Keratinocyte (primary cell): ENCODE data around the gene ARID1B. TPM values are rescaled to one million over a fixed set of nuclear protein-coding genes. Genes with fewer than 3 reads are reported as not detected.

Source experiments
- DNase-seq: peaks from one replicate; pipeline ENCODE4 v3.0.0-alpha.2; 2011; ENCODE audit warnings: low read depth, missing footprints, low spot score
- FAIRE-seq: peaks from 2 replicates; lab custom pipeline; 2011; peaks lifted over from hg19 to GRCh38; lab: Jason Lieb, UNC
- H2AFZ ChIP-seq: 2 replicates; pipeline ENCODE4 v1.6.0; 2012; ENCODE audit warnings: low read length, control low read depth, inconsistent platforms; ENCODE audit not compliant: control insufficient read depth
- H3K27ac ChIP-seq: 2 replicates; pipeline ENCODE4 v1.5.1; 2011; ENCODE audit warnings: low read length; ENCODE audit not compliant: control insufficient read depth, insufficient read depth
- H3K27me3 ChIP-seq: 3 replicates; pipeline ENCODE4 v1.6.0; 2011; ENCODE audit warnings: low read length; ENCODE audit not compliant: control insufficient read depth, insufficient read depth; ENCODE audit errors: extremely low read depth
- H3K36me3 ChIP-seq, 2 experiments: 2 replicates in 1 of 2; 3 replicates in 1 of 2; pipeline ENCODE4 v1.5.1; 2011; ENCODE audit warnings: low read length in 2 of 2, mild to moderate bottlenecking in 1 of 2; ENCODE audit not compliant: control insufficient read depth in 2 of 2, insufficient read depth in 2 of 2; ENCODE audit errors: extremely low read depth in 1 of 2
- H3K4me1 ChIP-seq: 3 replicates; pipeline ENCODE4 v1.5.1; 2011; ENCODE audit warnings: low read length; ENCODE audit not compliant: control insufficient read depth, insufficient read depth; ENCODE audit errors: extremely low read depth
- H3K4me2 ChIP-seq: 3 replicates; pipeline ENCODE4 v1.6.0; 2011; ENCODE audit warnings: low read depth, low read length; ENCODE audit not compliant: control insufficient read depth, insufficient read depth; ENCODE audit errors: extremely low read depth
- H3K4me3 ChIP-seq, 3 experiments: fragments of 200-600 bp in 1 of 3; sonication (generic) in 1 of 3; 2 replicates in 2 of 3; 3 replicates in 1 of 3; pipeline ENCODE4 v1.5.1; 2011 to 2016; ENCODE audit warnings: low read length in 3 of 3, mild to moderate bottlenecking in 3 of 3, control low read depth in 2 of 3, inconsistent platforms in 1 of 3, low read depth in 1 of 3, mixed read lengths in 1 of 3, mixed run types in 1 of 3, moderate library complexity in 1 of 3; ENCODE audit not compliant: control insufficient read depth in 2 of 3, insufficient read depth in 2 of 3; ENCODE audit errors: extremely low read depth in 1 of 3
- H3K79me2 ChIP-seq: 2 replicates; pipeline ENCODE4 v1.6.0; 2012; ENCODE audit warnings: low read length; ENCODE audit not compliant: control insufficient read depth, insufficient read depth
- H3K9ac ChIP-seq: 3 replicates; pipeline ENCODE4 v1.6.0; 2011; ENCODE audit warnings: low read length; ENCODE audit not compliant: control insufficient read depth, insufficient read depth; ENCODE audit errors: extremely low read depth
- H3K9me1 ChIP-seq: 3 replicates; pipeline ENCODE4 v1.6.0; 2011; ENCODE audit warnings: low read length; ENCODE audit not compliant: control insufficient read depth, insufficient read depth; ENCODE audit errors: extremely low read depth
- H3K9me3 ChIP-seq: 2 replicates; pipeline ENCODE4 v1.5.1; 2012; ENCODE audit warnings: low read depth, low read length; ENCODE audit not compliant: control insufficient read depth
- H4K20me1 ChIP-seq: 3 replicates; pipeline ENCODE4 v1.6.0; 2011; ENCODE audit warnings: low read length; ENCODE audit not compliant: control insufficient read depth, insufficient read depth; ENCODE audit errors: extremely low read depth
- EZH2 ChIP-seq: IDR thresholded peaks from one replicate; pipeline ENCODE4 v1.6.1; 2012; ENCODE audit warnings: inconsistent platforms, mild to moderate bottlenecking, low read length, moderate library complexity
- dilution Hi-C: fragments of 300-500 bp; cut with MboI; formaldehyde crosslinking; loops from one replicate; pipeline ENCODE4 v1.7.0; 2020; ENCODE audit warnings: low sequenced_read_pairs; ENCODE audit not compliant: extremely low pct_ligation_motif_present
- polyA plus RNA-seq, 5 experiments: library from polyadenylated mRNA; depleted of rRNA in 3 of 5; stranded (reverse) in 3 of 5; stranded (forward) in 1 of 5; unstranded in 1 of 5; fragments of >200 nt; gene quantifications; 1 replicate in 1 of 5; 2 replicates in 3 of 5; 3 replicates in 1 of 5; pipeline versions ENCODE4 v1.2.1 to v1.2.3, GENCODE V29; 2011 to 2012; ENCODE audit warnings: missing spikeins in 2 of 5, low read depth in 1 of 5, low replicate concordance in 1 of 5
- TF ChIP-seq, protein P1 (sequence below), 3 experiments: IDR thresholded peaks in 1 of 3; conservative IDR thresholded peaks in 1 of 3; optimal IDR thresholded peaks in 1 of 3; 2 replicates in 2 of 3; 3 replicates in 1 of 3; pipeline versions ENCODE3 to v1.5.1; 2011; ENCODE audit warnings: low read length in 3 of 3, mild to moderate bottlenecking in 3 of 3, moderate library complexity in 2 of 3, control low read depth in 1 of 3, inconsistent platforms in 1 of 3; ENCODE audit not compliant: insufficient read depth in 2 of 3; ENCODE audit errors: extremely low read depth in 1 of 3

Gene ARID1B
- polyA plus RNA-seq, 1 donor (not counting 4 experiments of a cell fraction or from before 2014, with no cell fraction given), result 14.9 TPM

DNA sequence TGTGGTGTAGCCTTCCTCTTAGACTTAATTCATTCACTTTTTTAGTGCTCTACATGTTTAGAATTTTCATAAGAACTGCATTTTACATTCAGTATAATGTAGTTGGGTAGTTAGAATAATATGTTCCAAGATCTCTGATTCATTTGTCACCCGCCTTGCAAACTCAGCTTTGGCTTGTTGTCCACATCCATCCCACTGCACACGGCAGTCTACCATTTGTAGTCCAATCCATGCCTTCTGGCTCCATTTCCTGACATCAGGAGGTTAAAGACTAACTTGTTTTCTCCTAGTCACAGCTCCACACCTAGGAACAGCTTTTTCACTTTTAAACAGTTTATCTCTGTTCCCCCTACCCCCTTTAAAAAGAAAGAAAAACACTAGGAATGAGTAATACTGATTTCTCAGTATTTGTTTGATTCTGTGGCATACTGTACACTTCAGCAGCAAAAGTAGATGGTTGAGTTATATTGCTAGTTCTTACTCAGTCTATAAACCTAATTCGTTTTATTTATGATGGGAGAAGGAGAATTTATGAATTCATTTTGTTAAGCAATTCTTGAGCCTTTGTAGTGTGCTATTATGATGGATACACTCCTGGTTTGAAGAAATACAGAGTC lies 180.9 kb downstream of the ARID1B start:
- no peaks in the 10 kb centered on the region for H3K36me3 ChIP-seq
- H3K4me2 ChIP-seq, result no peak overlapping the region
- peaks cover 17% of the 10 kb centered on the region for H3K79me2 ChIP-seq
- H4K20me1 ChIP-seq, result no peaks in the 10 kb centered on the region
- dilution Hi-C loops, result no loop called here
- no peak for DNase-seq
- no peaks in the 10 kb centered on the region for H3K27me3 ChIP-seq
- H2AFZ ChIP-seq, result no peak overlapping the region
- peaks cover 14% of the 10 kb centered on the region for H3K4me1 ChIP-seq
- no peak for TF ChIP-seq EZH2
- TF ChIP-seq, protein P1, sequence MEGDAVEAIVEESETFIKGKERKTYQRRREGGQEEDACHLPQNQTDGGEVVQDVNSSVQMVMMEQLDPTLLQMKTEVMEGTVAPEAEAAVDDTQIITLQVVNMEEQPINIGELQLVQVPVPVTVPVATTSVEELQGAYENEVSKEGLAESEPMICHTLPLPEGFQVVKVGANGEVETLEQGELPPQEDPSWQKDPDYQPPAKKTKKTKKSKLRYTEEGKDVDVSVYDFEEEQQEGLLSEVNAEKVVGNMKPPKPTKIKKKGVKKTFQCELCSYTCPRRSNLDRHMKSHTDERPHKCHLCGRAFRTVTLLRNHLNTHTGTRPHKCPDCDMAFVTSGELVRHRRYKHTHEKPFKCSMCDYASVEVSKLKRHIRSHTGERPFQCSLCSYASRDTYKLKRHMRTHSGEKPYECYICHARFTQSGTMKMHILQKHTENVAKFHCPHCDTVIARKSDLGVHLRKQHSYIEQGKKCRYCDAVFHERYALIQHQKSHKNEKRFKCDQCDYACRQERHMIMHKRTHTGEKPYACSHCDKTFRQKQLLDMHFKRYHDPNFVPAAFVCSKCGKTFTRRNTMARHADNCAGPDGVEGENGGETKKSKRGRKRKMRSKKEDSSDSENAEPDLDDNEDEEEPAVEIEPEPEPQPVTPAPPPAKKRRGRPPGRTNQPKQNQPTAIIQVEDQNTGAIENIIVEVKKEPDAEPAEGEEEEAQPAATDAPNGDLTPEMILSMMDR (optimal IDR thresholded peaks at IDR 0.05 in 1 of 3, IDR thresholded peaks at IDR 0.05 in 1 of 3, conservative IDR thresholded peaks at IDR 0.05 in 1 of 3; ENCODE audit: extremely low read depth in 1 of 3, insufficient read depth in 2 of 3, low read length in 3 of 3), result no peak
- H3K9me1 ChIP-seq, result no peaks in the 10 kb centered on the region
- H3K9ac ChIP-seq, result no peak overlapping the region
- no peak overlapping the region for H3K4me3 ChIP-seq
- no peak for FAIRE-seq
- H3K27ac ChIP-seq, result no peak overlapping the region
- no peaks in the 10 kb centered on the region for H3K9me3 ChIP-seq

DNA sequence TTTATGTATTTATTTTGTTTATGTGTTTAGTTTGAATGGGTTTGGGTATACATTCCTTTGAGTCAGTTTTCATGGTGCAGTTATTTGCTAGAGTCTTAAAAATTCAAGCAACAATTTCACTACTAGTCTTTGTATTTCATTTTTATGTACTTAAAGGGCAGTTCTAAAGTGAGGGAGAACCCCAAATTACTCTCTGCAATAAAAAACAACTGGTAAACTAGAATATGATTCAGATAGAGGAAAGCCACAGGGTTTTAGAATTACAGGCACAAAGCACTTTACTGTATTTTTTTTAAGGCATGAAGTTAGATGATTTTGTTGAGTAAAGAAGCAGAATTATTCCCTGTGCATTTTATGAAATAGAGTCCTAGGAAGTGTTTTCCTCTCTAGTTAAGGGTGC lies 183.3 kb downstream of the ARID1B start:
- Histone ChIP-seq H3K4me3 (no peak overlapping the region), H4K20me1 (no peaks in the 10 kb centered on the region), H3K9ac (no peak overlapping the region), H3K4me2 (no peak overlapping the region), H3K79me2 (peaks cover 10% of the 10 kb centered on the region), H2AFZ (no peak overlapping the region), H3K4me1 (peaks cover 11% of the 10 kb centered on the region), H3K27me3 (no peaks in the 10 kb centered on the region), H3K27ac (no peak overlapping the region), H3K36me3 (no peaks in the 10 kb centered on the region), H3K9me1 (no peaks in the 10 kb centered on the region), H3K9me3 (no peaks in the 10 kb centered on the region)
- DNase-seq, result no peak
- no peak for TF ChIP-seq EZH2
- TF ChIP-seq, protein P1 (optimal IDR thresholded peaks at IDR 0.05 in 1 of 3, IDR thresholded peaks at IDR 0.05 in 1 of 3, conservative IDR thresholded peaks at IDR 0.05 in 1 of 3; ENCODE audit: extremely low read depth in 1 of 3, insufficient read depth in 2 of 3, low read length in 3 of 3), result no peak
- no peak for FAIRE-seq
- dilution Hi-C loops, result no loop called here
